Measurements from ENCODE around the gene GRID1.

Gene GRID1

GRCh38 chr10:86053675-86054074 is 312.9 kb downstream of the GRID1 start:
- Histone ChIP-seq H3K79me2 (ENCODE audit: insufficient read depth, low read length) (no peaks in the 10 kb centered on the region), H3K27ac (ENCODE audit: low read depth, low read length, poor library complexity, severe bottlenecking) (no peak overlapping the region), H3K9me3 (ENCODE audit: low read length) (no peaks in the 10 kb centered on the region), H3K27me3 (ENCODE audit: insufficient read depth, low read length) (no peaks in the 10 kb centered on the region), H3K4me2 (ENCODE audit: low read length) (no peak overlapping the region), H3K4me1 (ENCODE audit: insufficient read depth, low read length, severe bottlenecking) (no peaks in the 10 kb centered on the region), H3F3A (ENCODE audit: insufficient read depth, low read length) (no peaks in the 10 kb centered on the region), H4K20me1 (ENCODE audit: insufficient read depth, low read length) (no peaks in the 10 kb centered on the region), H2AFZ (ENCODE audit: low read length) (no peak overlapping the region), H3K9ac (ENCODE audit: low read length) (no peak overlapping the region), H3K36me3 (ENCODE audit: insufficient read depth, low read length) (no peaks in the 10 kb centered on the region), H3K9me2 (ENCODE audit: low read depth, low read length) (no peaks in the 10 kb centered on the region), H3K4me3 (ENCODE audit: low read depth, low read length, poor library complexity, severe bottlenecking) (no peak overlapping the region)
- no peak for TF ChIP-seq CTCF (IDR thresholded peaks at IDR 0.05; ENCODE audit: low read length)
- no peak for TF ChIP-seq EZH2 (IDR thresholded peaks at IDR 0.05; ENCODE audit: borderline replicate concordance, low read length)

- Histone ChIP-seq H3K4me3 (ENCODE audit: low read depth, low read length, poor library complexity, severe bottlenecking) (no peak overlapping the region), H2AFZ (ENCODE audit: low read length) (no peak overlapping the region), H3K9me2 (ENCODE audit: low read depth, low read length) (no peaks in the 10 kb centered on the region), H3K27me3 (ENCODE audit: insufficient read depth, low read length) (no peaks in the 10 kb centered on the region), H3K36me3 (ENCODE audit: insufficient read depth, low read length) (no peaks in the 10 kb centered on the region), H3F3A (ENCODE audit: insufficient read depth, low read length) (no peaks in the 10 kb centered on the region), H3K4me1 (ENCODE audit: insufficient read depth, low read length, severe bottlenecking) (no peaks in the 10 kb centered on the region), H3K4me2 (ENCODE audit: low read length) (no peak overlapping the region), H3K9ac (ENCODE audit: low read length) (no peak overlapping the region), H4K20me1 (ENCODE audit: insufficient read depth, low read length) (no peaks in the 10 kb centered on the region), H3K79me2 (ENCODE audit: insufficient read depth, low read length) (no peaks in the 10 kb centered on the region), H3K9me3 (ENCODE audit: low read length) (no peaks in the 10 kb centered on the region), H3K27ac (ENCODE audit: low read depth, low read length, poor library complexity, severe bottlenecking) (no peak overlapping the region)
- TF ChIP-seq EZH2 (IDR thresholded peaks at IDR 0.05; ENCODE audit: borderline replicate concordance, low read length) (no peak), CTCF (IDR thresholded peaks at IDR 0.05; ENCODE audit: low read length) (no peak)
These were observed 315.0 kb downstream of the GRID1 start for GRCh38 chr10:86051586-86051985.

GRCh38 chr10:86049442-86049841 is 317.2 kb downstream of the GRID1 start:
- Histone ChIP-seq H3K4me3 (ENCODE audit: low read depth, low read length, poor library complexity, severe bottlenecking) (no peak overlapping the region), H3K4me2 (ENCODE audit: low read length) (no peak overlapping the region), H3K9me3 (ENCODE audit: low read length) (no peaks in the 10 kb centered on the region), H3K4me1 (ENCODE audit: insufficient read depth, low read length, severe bottlenecking) (no peaks in the 10 kb centered on the region), H3K79me2 (ENCODE audit: insufficient read depth, low read length) (no peaks in the 10 kb centered on the region), H3K27ac (ENCODE audit: low read depth, low read length, poor library complexity, severe bottlenecking) (no peak overlapping the region), H3F3A (ENCODE audit: insufficient read depth, low read length) (no peaks in the 10 kb centered on the region), H3K27me3 (ENCODE audit: insufficient read depth, low read length) (0 out of 2 replicates have a peak, but pooled peaks cover 4% of the 10 kb centered on the region), H3K36me3 (ENCODE audit: insufficient read depth, low read length) (no peaks in the 10 kb centered on the region), H3K9ac (ENCODE audit: low read length) (no peak overlapping the region), H2AFZ (ENCODE audit: low read length) (no peak overlapping the region), H3K9me2 (ENCODE audit: low read depth, low read length) (no peaks in the 10 kb centered on the region), H4K20me1 (ENCODE audit: insufficient read depth, low read length) (no peaks in the 10 kb centered on the region)
- no peak for TF ChIP-seq EZH2 (IDR thresholded peaks at IDR 0.05; ENCODE audit: borderline replicate concordance, low read length)
- no peak for TF ChIP-seq CTCF (IDR thresholded peaks at IDR 0.05; ENCODE audit: low read length)
